HG03060 (cell line): ENCODE results near the gene ZNF70.

Source experiments
- ATAC-seq: cut with Tn5 transposase; IDR thresholded peaks from one replicate; pipeline ENCODE4 v1.9.1; 2021; ENCODE audit warnings: low read depth, moderate number of reproducible peaks; ENCODE audit not compliant: unreplicated experiment

Gene ZNF70

DNA sequence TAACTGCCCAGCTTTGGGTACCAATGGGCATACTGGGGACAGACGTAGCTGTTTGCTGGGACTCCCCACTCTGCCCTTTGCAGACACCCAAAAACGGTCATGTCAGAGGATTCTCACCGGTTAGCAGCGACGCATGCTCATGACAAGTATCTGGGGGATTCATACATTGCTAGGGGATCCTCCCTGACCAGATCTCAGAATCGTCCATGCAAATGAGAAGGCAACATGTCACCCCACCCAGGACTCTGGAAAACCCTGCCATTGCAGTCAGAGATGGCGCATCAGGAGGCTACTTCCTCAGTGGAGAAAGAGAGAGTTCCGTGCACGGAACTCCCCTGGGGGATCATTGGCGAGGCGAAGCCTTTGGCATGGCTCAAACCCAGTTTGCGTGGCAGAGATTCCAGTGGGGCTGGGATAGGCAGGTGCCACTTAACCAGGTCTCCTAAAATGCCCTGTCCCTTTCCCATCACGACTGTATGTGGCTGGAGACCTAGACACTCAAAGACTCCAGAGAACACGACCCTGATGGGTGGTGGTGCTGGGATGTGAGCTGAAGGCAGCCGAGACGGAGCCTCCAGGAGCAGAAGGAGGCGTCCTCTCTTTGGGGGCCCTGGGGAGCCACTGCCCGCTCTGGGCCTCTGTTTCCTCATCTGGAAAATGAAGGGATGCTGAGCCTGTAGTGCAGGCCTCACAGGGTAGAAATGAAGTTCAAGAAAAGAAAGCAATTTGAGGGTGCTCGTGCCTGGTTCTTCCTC is 55.2 kb downstream of the ZNF70 start:
- ATAC-seq, result no peak

DNA sequence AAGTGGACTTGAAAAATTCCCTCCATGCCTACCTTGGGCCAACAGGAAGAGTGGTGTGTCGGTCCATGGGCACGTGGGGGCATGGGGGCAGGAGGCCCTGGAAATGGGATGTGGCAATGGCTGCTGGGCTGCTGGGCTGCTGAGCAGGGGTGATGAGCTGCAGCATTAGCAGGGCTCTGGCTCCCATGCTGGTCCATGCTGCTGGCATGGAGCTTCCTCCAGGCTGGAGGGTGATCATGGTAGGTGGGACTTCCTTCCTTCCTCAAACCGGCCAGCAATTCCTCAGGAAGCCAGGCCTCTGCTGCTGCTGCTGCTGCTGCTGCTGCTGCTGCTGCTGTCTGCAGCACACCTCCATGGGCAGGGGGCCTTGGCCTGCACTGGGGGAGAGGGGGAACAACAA is 55.8 kb downstream of the ZNF70 start:
- no peak for ATAC-seq

DNA sequence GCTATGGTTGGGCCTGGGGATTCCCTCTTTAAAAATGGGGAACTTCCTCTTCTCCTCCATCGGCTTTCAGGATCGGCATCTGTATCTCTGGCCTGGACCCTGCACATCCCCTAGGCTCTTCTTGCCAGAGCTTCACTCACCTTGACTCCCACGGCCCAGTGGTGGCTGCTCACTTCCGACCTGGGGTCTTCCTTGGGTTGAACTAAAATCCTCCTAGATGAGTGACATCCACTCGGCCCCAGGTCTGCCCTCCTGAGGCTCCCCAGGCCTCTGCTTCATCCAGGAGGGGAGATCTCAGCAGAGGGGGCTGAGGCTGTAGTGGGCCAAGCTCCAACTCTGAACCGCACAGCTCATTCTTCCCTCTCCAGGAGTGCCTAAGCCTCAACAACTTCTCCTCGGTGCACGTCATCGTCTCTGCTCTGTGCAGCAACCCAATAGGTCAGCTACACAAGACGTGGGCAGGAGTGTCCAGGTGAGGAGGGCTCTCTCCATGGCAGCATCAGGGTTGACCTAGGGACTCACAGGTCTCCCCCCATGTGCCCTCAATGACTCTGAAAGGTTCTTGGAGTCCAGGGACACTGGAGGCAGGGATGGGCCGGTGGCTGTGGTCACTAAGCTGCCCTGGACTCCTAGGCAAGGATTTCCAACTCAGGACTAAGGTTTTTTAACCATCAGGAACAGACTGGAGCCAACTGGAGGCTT is 56.8 kb downstream of the ZNF70 start:
- ATAC-seq, result no peak

DNA sequence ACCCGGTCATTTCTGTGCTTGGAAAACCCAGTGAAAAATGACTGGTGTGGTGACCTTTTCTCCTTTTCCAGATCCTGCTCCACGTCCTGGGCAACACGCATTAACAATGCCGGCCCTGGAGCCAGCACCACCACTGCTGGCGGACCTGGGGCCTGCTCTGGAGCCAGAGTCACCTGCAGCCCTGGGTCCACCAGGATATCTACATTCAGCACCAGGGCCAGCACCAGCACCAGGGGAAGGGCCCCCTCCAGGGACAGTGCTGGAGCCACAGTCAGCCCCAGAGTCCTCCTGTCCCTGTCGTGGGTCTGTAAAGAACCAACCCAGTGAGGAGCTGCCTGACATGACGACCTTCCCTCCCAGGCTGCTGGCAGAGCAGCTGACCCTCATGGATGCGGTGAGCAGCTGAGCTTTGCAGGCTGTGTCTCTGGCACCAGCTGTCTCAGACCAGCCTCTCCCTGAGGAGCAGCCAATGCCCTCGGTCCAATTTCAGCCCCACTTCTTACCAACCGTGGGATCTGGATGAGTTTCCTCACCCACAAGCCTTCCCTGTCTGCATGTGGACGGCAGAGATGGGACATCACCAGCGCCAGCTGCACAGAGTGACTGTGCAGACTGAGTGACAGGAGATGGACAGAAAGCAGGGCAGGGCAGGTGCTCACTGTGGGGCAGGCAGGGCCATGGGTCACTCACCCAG is 58.2 kb downstream of the ZNF70 start:
- no peak for ATAC-seq

DNA sequence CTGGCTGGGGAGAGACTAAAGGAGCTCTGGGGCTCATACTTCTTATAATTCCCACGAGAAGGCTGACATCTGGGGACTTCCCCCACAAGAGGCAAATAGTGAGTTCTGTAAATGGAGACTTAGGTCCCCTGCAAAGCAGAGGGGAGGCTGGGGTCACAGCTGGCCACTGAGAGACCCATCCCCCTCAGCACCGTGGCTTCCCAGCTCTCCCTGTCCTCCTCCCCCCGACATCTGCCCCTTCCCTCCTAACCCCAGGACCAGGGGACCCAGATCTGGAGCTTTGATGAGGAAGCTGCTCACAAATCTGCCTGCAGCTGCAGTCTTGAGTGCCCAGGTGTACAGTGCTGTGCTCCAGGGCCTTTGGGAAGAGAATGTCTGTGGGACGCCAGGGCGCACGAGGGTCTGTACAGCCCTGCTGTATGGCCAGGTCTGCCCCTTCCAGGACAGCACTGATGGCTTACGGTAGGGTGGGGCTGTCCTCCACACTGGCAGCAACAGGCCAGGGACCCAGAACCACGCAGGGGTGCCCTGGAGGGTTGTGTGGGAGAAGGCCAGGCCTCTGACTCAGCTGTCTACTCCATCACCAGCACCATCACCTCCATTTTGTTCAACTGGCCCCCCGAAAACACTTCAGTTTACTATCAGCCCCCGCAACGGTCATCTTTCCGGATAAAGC is 59.0 kb downstream of the ZNF70 start:
- ATAC-seq, result no peak

DNA sequence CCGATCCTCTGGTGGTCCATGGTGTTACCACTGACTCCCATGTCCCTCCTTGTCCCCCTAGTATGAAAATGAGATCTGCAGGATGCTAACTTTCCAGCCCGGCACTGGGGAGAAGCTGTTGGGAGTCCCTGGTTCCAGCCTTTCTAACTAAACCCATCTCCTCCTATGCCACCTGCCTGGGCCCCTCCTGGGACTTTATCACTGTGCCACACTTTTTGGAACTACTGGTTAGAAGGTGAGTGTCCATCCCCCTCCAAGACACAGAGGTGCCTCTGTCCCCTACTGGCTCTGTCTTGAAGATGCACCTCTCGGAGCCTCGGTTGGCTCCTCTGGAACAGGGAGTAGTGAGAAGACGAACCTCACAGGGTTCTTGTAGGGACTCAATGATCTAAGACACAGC is 60.2 kb downstream of the ZNF70 start, which contains the start of gene RGL4:
RGL4 (plus strand) TSS at position 301 of the 400 bp plus-strand sequence. CDS start 1,018 bp downstream, outside the sequence.
- ATAC-seq, result no peak

DNA sequence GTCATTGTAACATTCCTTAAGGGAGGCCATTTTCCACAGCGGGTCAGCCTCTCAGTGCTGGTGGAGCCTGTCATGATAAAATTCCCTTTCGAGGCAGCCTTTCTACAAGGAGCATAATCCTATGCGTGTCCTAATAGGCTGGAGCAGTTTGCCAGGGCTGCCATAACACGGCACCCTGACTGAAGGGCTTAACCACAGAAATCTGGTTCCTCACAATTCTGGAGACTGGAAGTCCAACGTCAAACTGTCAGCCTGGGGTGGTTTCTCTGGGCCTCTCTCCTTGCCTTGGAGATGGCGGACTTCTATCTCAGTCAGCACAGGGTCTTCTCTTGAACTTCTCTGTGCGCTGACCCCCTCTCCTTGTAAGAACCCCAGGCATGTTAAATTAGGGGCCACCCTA is 61.5 kb downstream of the ZNF70 start:
- ATAC-seq, result no peak
